ENCODE results near the gene BEGAIN. TPM values are rescaled to one million over a fixed set of nuclear protein-coding genes. Genes with fewer than 3 reads are reported as not detected.

The BEGAIN gene
- polyA plus RNA-seq, 1 experiment = 0.16 TPM

GRCh38 chr14:100616854-100617409 lies 29.7 kb upstream of the BEGAIN start:
- Histone ChIP-seq H3K27me3 (ENCODE audit: control insufficient read depth, insufficient read depth, low read length) (peaks cover 43% of the 10 kb centered on the region), H3K27ac (ENCODE audit: low read depth, low read length) (no peak overlapping the region), H3K4me3 (ENCODE audit: low read depth, low read length) (no peak overlapping the region), H3K9me3 (ENCODE audit: control insufficient read depth, insufficient read depth, low read length) (no peaks in the 10 kb centered on the region)
- no peak for TF ChIP-seq CTCF (IDR thresholded peaks at IDR 0.05; ENCODE audit: low read depth, low read length)
- DNase-seq (ENCODE audit: low read depth, low spot score) = no peak
- CTCF ChIA-PET = no interaction called here
- POLR2A ChIA-PET = no interaction called here

- Histone ChIP-seq H3K27me3 (ENCODE audit: control insufficient read depth, insufficient read depth, low read length) (peaks cover 43% of the 10 kb centered on the region), H3K9me3 (ENCODE audit: control insufficient read depth, insufficient read depth, low read length) (no peaks in the 10 kb centered on the region), H3K27ac (ENCODE audit: low read depth, low read length) (no peak overlapping the region), H3K4me3 (ENCODE audit: low read depth, low read length) (no peak overlapping the region)
- POLR2A ChIA-PET = no interaction called here
- CTCF ChIA-PET = no interaction called here
- no peak for DNase-seq (ENCODE audit: low read depth, low spot score)
- no peak for TF ChIP-seq CTCF (IDR thresholded peaks at IDR 0.05; ENCODE audit: low read depth, low read length)
Measured at GRCh38 chr14:100615736-100616695, 28.8 kb upstream of the BEGAIN start.

GRCh38 chr14:100614803-100615202 lies 27.6 kb upstream of the BEGAIN start:
- Histone ChIP-seq H3K9me3 (ENCODE audit: control insufficient read depth, insufficient read depth, low read length) (no peaks in the 10 kb centered on the region), H3K27ac (ENCODE audit: low read depth, low read length) (no peak overlapping the region), H3K27me3 (ENCODE audit: control insufficient read depth, insufficient read depth, low read length) (peaks cover 32% of the 10 kb centered on the region), H3K4me3 (ENCODE audit: low read depth, low read length) (no peak overlapping the region)
- DNase-seq (ENCODE audit: low read depth, low spot score) = no peak
- no peak for TF ChIP-seq CTCF (IDR thresholded peaks at IDR 0.05; ENCODE audit: low read depth, low read length)
- ChIA-PET POLR2A (no interaction called here), CTCF (no interaction called here)

GRCh38 chr14:100612986-100613385 lies 25.8 kb upstream of the BEGAIN start:
- DNase-seq (ENCODE audit: low read depth, low spot score) = no peak
- no peaks in the 10 kb centered on the region for H3K9me3 ChIP-seq (ENCODE audit: control insufficient read depth, insufficient read depth, low read length)
- H3K4me3 ChIP-seq (ENCODE audit: low read depth, low read length) = no peak overlapping the region
- CTCF ChIA-PET = no interaction called here
- peak overlapping the region; percentile 21 for H3K27ac ChIP-seq (ENCODE audit: low read depth, low read length)
- TF ChIP-seq CTCF (IDR thresholded peaks at IDR 0.05; ENCODE audit: low read depth, low read length) = no peak
- peaks cover 21% of the 10 kb centered on the region for H3K27me3 ChIP-seq (ENCODE audit: control insufficient read depth, insufficient read depth, low read length)
- POLR2A ChIA-PET = no interaction called here

GRCh38 chr14:100611811-100612480 lies 24.7 kb upstream of the BEGAIN start:
- Histone ChIP-seq H3K4me3 (ENCODE audit: low read depth, low read length) (no peak overlapping the region), H3K9me3 (ENCODE audit: control insufficient read depth, insufficient read depth, low read length) (peaks cover 4% of the 10 kb centered on the region; the same call in 1 of the 2 replicates), H3K27ac (ENCODE audit: low read depth, low read length) (no peak overlapping the region), H3K27me3 (ENCODE audit: control insufficient read depth, insufficient read depth, low read length) (peaks cover 16% of the 10 kb centered on the region)
- no peak for TF ChIP-seq CTCF (IDR thresholded peaks at IDR 0.05; ENCODE audit: low read depth, low read length)
- no peak for DNase-seq (ENCODE audit: low read depth, low spot score)
- POLR2A ChIA-PET = no interaction called here
- CTCF ChIA-PET = no interaction called here
